ENCODE data around the gene ZBTB20. TPM values are rescaled to one million over a fixed set of nuclear protein-coding genes. Genes with fewer than 3 reads are reported as not detected.

ZBTB20 gene
- total RNA-seq, 3 donors from 2014 or later (not counting 1 experiment from before 2014, with no cell fraction given): 52.7 to 58.3 (median 55.9) TPM

- Mint-ChIP-seq H3K9me3 (no peaks in the 10 kb centered on the region), H3K4me3 (no peak overlapping the region), H3K4me1 (peaks cover 11 to 12% of the 10 kb centered on the region in 2 donors), H3K27ac (no peak overlapping the region), H3K27me3 (ENCODE audit: low read depth in 2 of 2) (no peaks in the 10 kb centered on the region), H3K36me3 (no peaks in the 10 kb centered on the region)
- DNase-seq (no peak), ATAC-seq (no peak)
- WGBS (ENCODE audit: insufficient coverage): 100% methylated on average over 1 of the region's 1 CpG
- Histone ChIP-seq H3K4me3 (ENCODE audit: low read length) (no peak overlapping the region), H3K4me1 (ENCODE audit: control insufficient read depth, insufficient read depth, low read length) (no peaks in the 10 kb centered on the region), H3K27ac (ENCODE audit: low read length) (no peak overlapping the region), H3K36me3 (ENCODE audit: control insufficient read depth, insufficient read depth, low read length) (no peaks in the 10 kb centered on the region), H3K9me3 (ENCODE audit: control insufficient read depth, insufficient read depth, low read length) (no peaks in the 10 kb centered on the region), H3K27me3 (ENCODE audit: control insufficient read depth, insufficient read depth, low read length) (no peaks in the 10 kb centered on the region)
- TF ChIP-seq, protein P1, sequence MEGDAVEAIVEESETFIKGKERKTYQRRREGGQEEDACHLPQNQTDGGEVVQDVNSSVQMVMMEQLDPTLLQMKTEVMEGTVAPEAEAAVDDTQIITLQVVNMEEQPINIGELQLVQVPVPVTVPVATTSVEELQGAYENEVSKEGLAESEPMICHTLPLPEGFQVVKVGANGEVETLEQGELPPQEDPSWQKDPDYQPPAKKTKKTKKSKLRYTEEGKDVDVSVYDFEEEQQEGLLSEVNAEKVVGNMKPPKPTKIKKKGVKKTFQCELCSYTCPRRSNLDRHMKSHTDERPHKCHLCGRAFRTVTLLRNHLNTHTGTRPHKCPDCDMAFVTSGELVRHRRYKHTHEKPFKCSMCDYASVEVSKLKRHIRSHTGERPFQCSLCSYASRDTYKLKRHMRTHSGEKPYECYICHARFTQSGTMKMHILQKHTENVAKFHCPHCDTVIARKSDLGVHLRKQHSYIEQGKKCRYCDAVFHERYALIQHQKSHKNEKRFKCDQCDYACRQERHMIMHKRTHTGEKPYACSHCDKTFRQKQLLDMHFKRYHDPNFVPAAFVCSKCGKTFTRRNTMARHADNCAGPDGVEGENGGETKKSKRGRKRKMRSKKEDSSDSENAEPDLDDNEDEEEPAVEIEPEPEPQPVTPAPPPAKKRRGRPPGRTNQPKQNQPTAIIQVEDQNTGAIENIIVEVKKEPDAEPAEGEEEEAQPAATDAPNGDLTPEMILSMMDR (IDR thresholded peaks at IDR 0.05): no peak
- intact Hi-C loops (cut with micrococcal nuclease): no loop called here
Measured at GRCh38 chr3:114762144-114762543, 384.9 kb downstream of the ZBTB20 start.

GRCh38 chr3:114760679-114761078 lies 386.4 kb downstream of the ZBTB20 start:
- Histone ChIP-seq H3K4me3 (ENCODE audit: low read length) (no peak overlapping the region), H3K27me3 (ENCODE audit: control insufficient read depth, insufficient read depth, low read length) (no peaks in the 10 kb centered on the region), H3K4me1 (ENCODE audit: control insufficient read depth, insufficient read depth, low read length) (no peaks in the 10 kb centered on the region), H3K9me3 (ENCODE audit: control insufficient read depth, insufficient read depth, low read length) (no peaks in the 10 kb centered on the region), H3K36me3 (ENCODE audit: control insufficient read depth, insufficient read depth, low read length) (no peaks in the 10 kb centered on the region), H3K27ac (ENCODE audit: low read length) (no peak overlapping the region)
- Mint-ChIP-seq H3K27me3 (ENCODE audit: low read depth in 2 of 2) (no peaks in the 10 kb centered on the region), H3K9me3 (no peaks in the 10 kb centered on the region), H3K36me3 (no peaks in the 10 kb centered on the region), H3K27ac (no peak overlapping the region), H3K4me3 (no peak overlapping the region), H3K4me1 (peaks cover 11 to 12% of the 10 kb centered on the region in 2 donors)
- intact Hi-C loops (cut with micrococcal nuclease): no loop called here
- no peak for ATAC-seq
- DNase-seq: no peak
- TF ChIP-seq, protein P1 (IDR thresholded peaks at IDR 0.05): no peak

GRCh38 chr3:114758831-114759699 lies 388.0 kb downstream of the ZBTB20 start:
- no peak overlapping the region for H3K27ac ChIP-seq (ENCODE audit: low read length)
- no peak overlapping the region for H3K27ac Mint-ChIP-seq

More at GRCh38 chr3:114758831-114759699, 388.0 kb downstream of the ZBTB20 start:
- no peaks in the 10 kb centered on the region for H3K36me3 Mint-ChIP-seq
- no peaks in the 10 kb centered on the region for H3K9me3 Mint-ChIP-seq
- H3K4me1 Mint-ChIP-seq: peaks cover 2 to 7% of the 10 kb centered on the region in 2 donors
- whole genome bisulfite sequencing (ENCODE audit: insufficient coverage): 95% methylated on average over 7 of the region's 8 CpGs
- H3K27me3 ChIP-seq (ENCODE audit: control insufficient read depth, insufficient read depth, low read length): no peaks in the 10 kb centered on the region
- DNase-seq (no peak), ATAC-seq (no peak)
- TF ChIP-seq, protein P1 (IDR thresholded peaks at IDR 0.05): no peak
- H3K4me3 ChIP-seq (ENCODE audit: low read length): no peak overlapping the region
- intact Hi-C loops (cut with micrococcal nuclease): no loop called here
- H3K4me1 ChIP-seq (ENCODE audit: control insufficient read depth, insufficient read depth, low read length): no peaks in the 10 kb centered on the region
- H3K36me3 ChIP-seq (ENCODE audit: control insufficient read depth, insufficient read depth, low read length): no peaks in the 10 kb centered on the region
- H3K4me3 Mint-ChIP-seq: no peak overlapping the region
- H3K27me3 Mint-ChIP-seq (ENCODE audit: low read depth in 2 of 2): no peaks in the 10 kb centered on the region
- H3K9me3 ChIP-seq (ENCODE audit: control insufficient read depth, insufficient read depth, low read length): no peaks in the 10 kb centered on the region
